GM12873 (cell line): ENCODE measurements around the gene SMC1B.

Experiments used
- CTCF ChIP-seq: IDR thresholded peaks from 2 replicates; pipeline ENCODE4 v1.5.1; 2012; ENCODE audit warnings: low read depth, mild to moderate bottlenecking, moderate library complexity, low read length, control low read depth; ENCODE audit not compliant: insufficient read depth; ENCODE audit errors: missing control alignments

SMC1B gene

GRCh38 chr22:45422237-45422983, 9.0 kb upstream of the SMC1B start:
- TF ChIP-seq CTCF: no peak

- no peak for TF ChIP-seq CTCF
Observed at GRCh38 chr22:45421349-45422055, 8.1 kb upstream of the SMC1B start.

GRCh38 chr22:45420539-45420938, 7.1 kb upstream of the SMC1B start:
- no peak for TF ChIP-seq CTCF

GRCh38 chr22:45420011-45420410, 6.6 kb upstream of the SMC1B start:
- no peak for TF ChIP-seq CTCF

- no peak for TF ChIP-seq CTCF
Observed at GRCh38 chr22:45418770-45419138, 5.4 kb upstream of the SMC1B start.

- no peak for TF ChIP-seq CTCF
Observed at GRCh38 chr22:45418056-45418769, 4.8 kb upstream of the SMC1B start.

- TF ChIP-seq CTCF: no peak
Observed at GRCh38 chr22:45413013-45413367, 409 bp downstream of the SMC1B start.
